HL-60 (cell line): ENCODE measurements around the gene GLCE.

Source experiments
- GABPA ChIP-seq: IDR thresholded peaks from 2 replicates; pipeline ENCODE4 v1.6.1; 2012; ENCODE audit warnings: low read depth
- TF ChIP-seq, protein P1 (sequence below): IDR thresholded peaks from one replicate; pipeline ENCODE4 v1.5.1; 2011; ENCODE audit warnings: low read length, control low read depth, inconsistent platforms; ENCODE audit not compliant: insufficient read depth

DNA sequence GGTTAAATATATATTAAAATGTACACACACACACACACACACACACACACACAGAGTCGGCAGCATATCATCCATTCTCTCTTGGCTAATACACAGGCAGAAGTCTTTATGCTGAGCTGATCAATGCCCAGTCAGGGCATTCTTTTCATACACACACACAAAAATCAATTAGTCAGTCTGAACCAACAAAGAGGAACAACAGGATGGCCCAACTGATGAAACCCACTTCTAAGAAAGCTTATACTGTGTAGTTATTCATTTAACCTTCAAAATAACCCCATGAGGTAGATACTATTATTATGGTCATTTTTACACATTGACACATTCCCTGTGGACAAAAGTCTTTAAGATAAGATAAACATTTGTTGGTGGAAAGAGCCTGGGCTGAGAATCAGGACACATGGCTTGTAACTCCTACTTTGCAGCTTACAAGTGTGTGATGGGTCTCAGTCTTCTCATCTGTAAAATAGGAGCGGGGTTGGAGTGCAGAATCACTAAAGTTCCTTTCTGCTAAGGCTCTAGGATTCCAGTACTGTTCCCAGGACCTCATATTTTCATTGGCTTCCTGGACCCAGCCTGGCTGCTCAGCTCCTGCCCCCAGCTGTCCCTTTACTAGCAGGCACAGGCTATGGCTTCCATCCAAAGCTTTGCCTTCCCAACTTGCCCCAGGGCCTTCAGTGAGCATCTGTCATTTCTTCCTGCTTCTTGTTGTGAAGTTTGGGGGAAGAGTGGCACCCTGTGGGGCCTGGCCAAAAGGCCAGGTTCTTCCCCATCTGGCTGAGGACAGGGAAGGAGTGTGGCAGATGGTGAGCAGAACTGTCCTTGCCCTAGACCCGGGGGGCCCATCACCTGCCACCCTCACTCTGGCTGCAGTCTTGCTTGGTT, 27.2 kb upstream of the GLCE start:
- TF ChIP-seq, protein P1, sequence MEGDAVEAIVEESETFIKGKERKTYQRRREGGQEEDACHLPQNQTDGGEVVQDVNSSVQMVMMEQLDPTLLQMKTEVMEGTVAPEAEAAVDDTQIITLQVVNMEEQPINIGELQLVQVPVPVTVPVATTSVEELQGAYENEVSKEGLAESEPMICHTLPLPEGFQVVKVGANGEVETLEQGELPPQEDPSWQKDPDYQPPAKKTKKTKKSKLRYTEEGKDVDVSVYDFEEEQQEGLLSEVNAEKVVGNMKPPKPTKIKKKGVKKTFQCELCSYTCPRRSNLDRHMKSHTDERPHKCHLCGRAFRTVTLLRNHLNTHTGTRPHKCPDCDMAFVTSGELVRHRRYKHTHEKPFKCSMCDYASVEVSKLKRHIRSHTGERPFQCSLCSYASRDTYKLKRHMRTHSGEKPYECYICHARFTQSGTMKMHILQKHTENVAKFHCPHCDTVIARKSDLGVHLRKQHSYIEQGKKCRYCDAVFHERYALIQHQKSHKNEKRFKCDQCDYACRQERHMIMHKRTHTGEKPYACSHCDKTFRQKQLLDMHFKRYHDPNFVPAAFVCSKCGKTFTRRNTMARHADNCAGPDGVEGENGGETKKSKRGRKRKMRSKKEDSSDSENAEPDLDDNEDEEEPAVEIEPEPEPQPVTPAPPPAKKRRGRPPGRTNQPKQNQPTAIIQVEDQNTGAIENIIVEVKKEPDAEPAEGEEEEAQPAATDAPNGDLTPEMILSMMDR: no peak
- TF ChIP-seq GABPA: no peak
